Cardiac muscle cell (in vitro differentiated cells and primary cell): ENCODE data around the gene GADD45GIP1. TPM values are rescaled to one million over a fixed set of nuclear protein-coding genes. Genes with fewer than 3 reads are reported as not detected.

ENCODE experiments used
- DNase-seq, 2 donors: peaks; one replicate each; pipeline versions ENCODE4 v3.0.0 to v3.0.0-alpha.2; 2010 to 2017; ENCODE audit warnings: low read depth in 1 of 2, low spot score in 1 of 2
- H3K27ac ChIP-seq: fragments of 200-600 bp; sonication (generic); 2 replicates; pipeline ENCODE4 v1.5.1; 2016
- H3K27me3 ChIP-seq: fragments of 200-600 bp; sonication (generic); 2 replicates; pipeline ENCODE4 v1.6.0; 2016; ENCODE audit warnings: control low read depth
- H3K36me3 ChIP-seq: fragments of 200-600 bp; sonication (generic); 2 replicates; pipeline ENCODE4 v1.5.1; 2016; ENCODE audit warnings: control low read depth
- H3K4me1 ChIP-seq: fragments of 200-600 bp; sonication (generic); 2 replicates; pipeline ENCODE4 v1.8.1; 2017; ENCODE audit warnings: low read depth, mild to moderate bottlenecking, mixed run types
- H3K4me3 ChIP-seq: fragments of 200-600 bp; sonication (generic); 2 replicates; pipeline ENCODE4 v1.5.1; 2016; ENCODE audit warnings: mild to moderate bottlenecking
- H3K9me3 ChIP-seq: fragments of 200-600 bp; sonication (generic); 2 replicates; pipeline ENCODE4 v1.5.1; 2017; ENCODE audit warnings: low read depth, mild to moderate bottlenecking, control low read depth
- CTCF ChIP-seq: IDR thresholded peaks from 2 replicates; pipeline ENCODE4 v1.5.1; 2012; ENCODE audit warnings: low read depth, mild to moderate bottlenecking, low read length
- polyA plus RNA-seq: library from polyadenylated mRNA; unstranded; fragments of >200 nt; fragmentation: Nextera tagmentation; extraction: Ambion mirVana; gene quantifications from 2 replicates; pipeline ENCODE4 v1.2.1, GENCODE V29; 2016
- total RNA-seq: library from RNA; depleted of rRNA; stranded (reverse); fragments of >200 nt; gene quantifications from 2 replicates; pipeline ENCODE4 v1.2.3, GENCODE V29; 2016

Gene GADD45GIP1
- total and polyA plus RNA-seq, 2 experiments from 2014 or later = 84.5 to 145 TPM

GRCh38 chr19:12991296-12991695, 34.3 kb upstream of the GADD45GIP1 start:
- TF ChIP-seq CTCF = no peak
- no peaks in the 10 kb centered on the region for H3K36me3 ChIP-seq
- H3K27me3 ChIP-seq = peaks cover 96% of the 10 kb centered on the region
- DNase-seq = no peak
- H3K27ac ChIP-seq = no peak overlapping the region
- H3K4me3 ChIP-seq = no peak overlapping the region
- H3K4me1 ChIP-seq = no peaks in the 10 kb centered on the region
- H3K9me3 ChIP-seq = no peaks in the 10 kb centered on the region

GRCh38 chr19:12990853-12991252, 33.8 kb upstream of the GADD45GIP1 start:
- Histone ChIP-seq H3K9me3 (no peaks in the 10 kb centered on the region), H3K36me3 (no peaks in the 10 kb centered on the region), H3K4me3 (no peak overlapping the region), H3K27me3 (peaks cover 96% of the 10 kb centered on the region), H3K4me1 (no peaks in the 10 kb centered on the region), H3K27ac (no peak overlapping the region)
- TF ChIP-seq CTCF = no peak
- DNase-seq = no peak

- no peak for TF ChIP-seq CTCF
- Histone ChIP-seq H3K27ac (no peak overlapping the region), H3K4me3 (no peak overlapping the region), H3K27me3 (peaks cover 99% of the 10 kb centered on the region), H3K4me1 (no peaks in the 10 kb centered on the region), H3K9me3 (no peaks in the 10 kb centered on the region), H3K36me3 (no peaks in the 10 kb centered on the region)
- DNase-seq = no peak
Observed at GRCh38 chr19:12990431-12990830, 33.4 kb upstream of the GADD45GIP1 start.

GRCh38 chr19:12987781-12988180, 30.8 kb upstream of the GADD45GIP1 start:
- Histone ChIP-seq H3K27me3 (peaks cover 100% of the 10 kb centered on the region), H3K36me3 (no peaks in the 10 kb centered on the region), H3K4me1 (no peaks in the 10 kb centered on the region), H3K4me3 (no peak overlapping the region), H3K27ac (no peak overlapping the region), H3K9me3 (no peaks in the 10 kb centered on the region)
- no peak for TF ChIP-seq CTCF
- no peak for DNase-seq

- H3K36me3 ChIP-seq = no peaks in the 10 kb centered on the region
- no peak for TF ChIP-seq CTCF
- H3K27ac ChIP-seq = no peak overlapping the region
- H3K4me1 ChIP-seq = no peaks in the 10 kb centered on the region
- no peak for DNase-seq
- H3K27me3 ChIP-seq = peaks cover 100% of the 10 kb centered on the region
- no peak overlapping the region for H3K4me3 ChIP-seq
- H3K9me3 ChIP-seq = no peaks in the 10 kb centered on the region
Observed at GRCh38 chr19:12987190-12987589, 30.2 kb upstream of the GADD45GIP1 start.

- Histone ChIP-seq H3K36me3 (no peaks in the 10 kb centered on the region), H3K27me3 (peaks cover 100% of the 10 kb centered on the region), H3K27ac (no peak overlapping the region), H3K9me3 (no peaks in the 10 kb centered on the region), H3K4me3 (no peak overlapping the region), H3K4me1 (no peaks in the 10 kb centered on the region)
- no peak for DNase-seq
- TF ChIP-seq CTCF = no peak
Observed at GRCh38 chr19:12986726-12987125, 29.7 kb upstream of the GADD45GIP1 start.
